ELR (cell line): Measurements from ENCODE around the gene PIPOX.

ENCODE experiments used
- DNase-seq: peaks from one replicate; pipeline ENCODE4 v3.0.0-alpha.2; 2015; ENCODE audit warnings: low read depth

The PIPOX gene

GRCh38 chr17:29019475-29020181 lies 23.3 kb upstream of the PIPOX start:
- DNase-seq: no peak

- no peak for DNase-seq
Observed at GRCh38 chr17:29020576-29020975, 22.4 kb upstream of the PIPOX start.

DNA sequence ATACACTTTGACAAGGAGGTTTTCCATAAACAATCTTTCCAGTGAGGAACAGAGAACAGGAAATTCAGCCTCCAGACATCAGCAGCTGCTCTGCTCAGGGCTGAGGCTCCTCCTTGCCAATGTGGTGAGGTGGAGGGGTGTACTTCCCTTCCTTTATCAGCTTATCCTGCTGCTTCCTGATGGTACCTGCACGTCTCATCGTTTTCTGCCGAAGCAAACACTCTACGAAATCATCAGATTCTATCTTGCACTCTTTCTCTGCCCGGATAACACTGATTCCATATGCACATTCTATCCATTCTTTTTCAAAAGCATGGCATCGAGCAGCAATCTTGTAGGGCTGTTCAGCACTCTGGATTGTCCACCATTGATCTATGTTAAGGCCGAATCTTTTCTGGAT lies 21.7 kb upstream of the PIPOX start:
- no peak for DNase-seq

DNA sequence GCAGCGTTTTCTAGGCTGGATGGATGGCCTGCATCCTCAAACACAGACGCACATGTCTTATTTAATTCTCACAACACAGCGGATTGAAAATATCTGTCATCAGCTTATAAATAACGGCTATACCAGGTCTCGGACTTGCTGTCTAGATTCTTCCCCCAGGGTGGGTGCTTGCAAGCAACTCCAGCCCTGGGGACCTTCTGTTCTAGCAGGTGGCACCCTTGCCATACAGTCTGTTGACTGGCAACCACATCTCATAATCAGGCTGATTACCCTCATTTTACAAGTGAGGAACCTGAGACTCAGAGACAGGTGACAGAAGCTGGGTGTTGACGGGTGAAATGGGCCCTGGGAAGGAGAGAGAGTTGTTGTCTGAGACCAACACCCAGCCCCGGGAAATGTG lies 20.9 kb upstream of the PIPOX start:
- no peak for DNase-seq

DNA sequence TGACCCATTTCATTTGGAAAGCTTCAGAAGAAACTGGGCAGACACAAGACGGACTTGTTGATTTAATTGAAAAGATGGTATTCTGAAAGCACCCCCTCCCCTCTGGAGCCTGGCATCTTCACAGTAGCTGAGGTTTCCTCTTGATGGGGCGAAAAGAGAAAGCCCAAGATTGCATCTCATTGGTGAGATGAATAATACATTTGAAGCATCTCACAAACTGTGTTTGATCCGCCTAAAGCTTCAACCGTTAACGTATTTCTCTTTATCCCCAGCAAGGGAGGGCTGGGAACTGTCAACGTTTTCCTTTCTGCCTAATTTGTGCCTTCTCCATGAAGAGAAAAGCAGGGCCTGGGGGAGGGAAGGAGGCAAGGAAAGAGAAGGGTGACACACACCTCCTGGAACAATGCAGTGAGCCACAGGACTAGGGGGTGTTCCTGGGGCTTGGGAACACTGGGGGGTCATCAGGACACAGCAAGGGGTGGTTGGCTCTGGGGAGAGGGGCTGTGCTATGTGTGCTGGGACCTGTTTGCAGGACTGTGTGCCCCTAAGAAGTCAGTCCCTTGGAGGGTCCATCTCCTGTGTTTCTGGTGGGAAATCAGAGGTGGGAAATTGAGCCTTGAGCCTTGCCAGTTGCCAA lies 18.5 kb upstream of the PIPOX start:
- DNase-seq: no peak

- DNase-seq: no peak
Observed at GRCh38 chr17:29031488-29031887, 11.5 kb upstream of the PIPOX start.

GRCh38 chr17:29032013-29032856 lies 10.7 kb upstream of the PIPOX start:
- DNase-seq: no peak

DNA sequence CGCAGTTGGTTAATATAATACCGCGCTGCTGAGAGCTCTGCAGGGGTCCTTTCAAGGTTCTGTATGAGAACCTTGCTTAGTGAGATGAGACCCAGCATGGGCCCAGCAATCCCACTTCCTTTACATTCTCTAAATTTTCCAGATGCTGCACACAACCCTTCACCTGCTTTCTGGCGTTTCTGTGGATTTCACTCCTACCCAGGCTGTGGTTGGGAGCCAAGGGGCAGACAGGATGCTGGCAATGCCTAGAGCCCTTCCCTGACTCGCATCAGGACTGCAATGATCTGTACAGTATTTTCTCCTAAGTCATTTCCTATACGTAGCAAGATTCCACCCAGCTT lies 10.1 kb upstream of the PIPOX start:
- DNase-seq: no peak

- DNase-seq: no peak
Observed at GRCh38 chr17:29034510-29034909, 8.4 kb upstream of the PIPOX start.

- no peak for DNase-seq
Observed at GRCh38 chr17:29036584-29036983, 6.4 kb upstream of the PIPOX start.

DNA sequence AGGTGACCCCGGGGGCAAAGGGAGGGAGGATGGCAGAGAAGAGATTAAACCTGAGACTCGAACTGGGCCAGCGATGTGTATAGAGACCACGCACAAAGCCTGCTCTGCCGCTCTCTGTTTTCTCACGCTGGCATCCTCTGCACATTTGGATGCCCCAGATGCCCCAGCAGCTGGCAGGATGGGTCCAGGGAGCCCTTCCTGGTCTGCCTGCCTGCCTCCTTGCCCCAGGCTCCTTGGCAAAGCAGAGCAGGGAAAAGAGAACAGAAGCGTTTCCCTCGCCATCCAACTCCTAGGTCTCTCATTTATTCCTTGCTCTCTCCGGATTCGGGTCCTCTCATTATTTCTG lies 5.2 kb upstream of the PIPOX start:
- no peak for DNase-seq

- no peak for DNase-seq
Observed at GRCh38 chr17:29038085-29038795, 4.7 kb upstream of the PIPOX start.

DNA sequence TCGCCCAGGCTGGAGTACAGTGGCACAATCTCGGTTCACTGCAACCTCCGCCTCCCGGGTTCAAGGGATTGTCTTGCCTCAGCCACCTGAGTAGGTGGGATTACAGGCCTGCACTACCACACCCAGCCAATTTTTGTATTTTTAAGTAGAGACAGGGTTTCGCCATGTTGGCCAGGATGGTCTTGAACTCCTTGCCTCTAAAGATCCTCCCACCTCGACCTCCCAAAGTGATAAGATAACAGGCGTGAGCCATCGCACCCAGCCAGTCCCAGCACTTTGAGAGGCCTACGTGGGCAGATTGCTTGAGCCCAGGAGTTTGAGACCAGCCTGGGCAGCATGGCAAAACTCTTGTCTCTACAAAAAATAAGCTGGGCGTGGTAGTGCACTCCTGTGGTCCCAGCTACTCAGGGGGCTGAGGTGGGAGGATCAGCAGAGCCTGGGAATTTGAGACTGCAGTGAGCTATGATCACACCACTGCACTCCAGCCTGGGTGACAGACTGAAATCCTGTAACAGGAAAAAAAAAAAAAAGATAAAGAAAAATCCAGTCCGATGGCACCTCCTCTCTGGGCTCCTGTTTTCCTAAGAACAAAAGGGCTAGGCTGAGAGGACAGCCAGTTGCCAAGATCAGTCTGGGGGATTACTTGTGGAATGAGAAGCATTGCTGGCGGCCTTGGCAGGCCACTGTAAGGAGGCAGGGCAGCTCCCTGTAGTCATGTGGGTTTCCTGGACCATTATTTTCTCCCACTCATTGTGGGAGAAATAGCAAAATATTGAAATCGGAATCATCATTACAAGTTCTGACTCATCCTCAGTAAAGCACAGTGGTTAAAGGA lies 3.0 kb upstream of the PIPOX start:
- peak; percentile 65 for DNase-seq

- DNase-seq: no peak
Observed at GRCh38 chr17:29041091-29041490, 1.9 kb upstream of the PIPOX start.

DNA sequence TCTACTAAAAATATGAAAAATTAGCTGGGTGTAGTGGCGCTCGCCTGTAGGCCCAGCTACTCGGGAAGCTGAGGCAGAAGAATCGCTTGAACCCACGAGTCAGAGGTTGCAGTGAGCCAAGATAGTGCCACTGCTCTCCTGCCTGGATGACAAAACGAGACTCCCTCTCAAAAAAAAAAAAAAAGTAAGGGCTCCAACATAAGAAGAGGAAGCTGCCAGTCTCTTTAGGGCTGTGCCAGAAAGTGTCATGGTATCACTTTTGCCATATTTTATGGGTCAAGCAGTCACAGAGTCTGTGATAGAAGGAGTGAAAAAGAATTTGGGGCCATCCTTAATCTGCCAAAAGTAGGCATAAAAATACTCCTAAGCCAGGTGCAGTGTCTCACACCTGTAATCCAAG lies 1.4 kb upstream of the PIPOX start:
- DNase-seq: no peak

- no peak for DNase-seq
Observed at GRCh38 chr17:29042026-29042678, 789 bp upstream of the PIPOX start.

GRCh38 chr17:29043539-29044145 lies 701 bp downstream of the PIPOX start:
- no peak for DNase-seq

GRCh38 chr17:29045026-29045425 lies 2.1 kb downstream of the PIPOX start:
- no peak for DNase-seq

DNA sequence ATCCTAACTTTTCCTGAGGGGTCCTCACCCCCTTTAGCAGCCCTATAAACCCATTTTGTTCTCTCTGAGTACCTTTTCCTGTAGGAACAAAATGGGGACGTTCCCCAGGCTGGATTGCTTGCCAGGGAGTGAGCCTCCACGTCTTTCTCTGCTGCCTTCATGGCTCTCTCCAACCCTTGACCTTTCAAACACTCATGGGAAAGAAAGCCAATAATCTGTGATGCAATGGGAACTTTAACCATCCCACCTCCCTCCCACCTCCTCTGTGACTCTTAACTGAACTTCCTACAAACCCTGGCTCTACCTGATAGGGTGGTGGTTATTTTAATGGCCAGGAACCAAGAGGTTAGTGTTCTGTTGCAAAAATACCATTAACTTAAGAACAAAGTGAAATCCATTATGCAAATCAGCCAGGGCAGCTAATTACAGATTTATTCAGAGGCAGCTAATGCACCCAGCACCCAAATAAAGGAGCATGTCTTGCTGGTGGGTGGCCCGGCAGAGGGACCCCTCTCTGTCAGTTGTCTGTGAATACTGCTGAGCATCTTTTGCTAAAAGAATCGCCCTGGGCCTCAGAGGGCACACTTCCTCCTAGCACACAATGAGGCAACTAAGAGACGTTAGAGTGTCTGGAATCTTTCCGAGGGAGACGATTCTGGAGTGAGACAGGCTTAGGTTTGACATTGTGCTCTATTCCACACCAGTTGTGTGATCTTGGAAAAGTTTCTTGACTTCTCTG lies 3.0 kb downstream of the PIPOX start:
- no peak for DNase-seq

DNA sequence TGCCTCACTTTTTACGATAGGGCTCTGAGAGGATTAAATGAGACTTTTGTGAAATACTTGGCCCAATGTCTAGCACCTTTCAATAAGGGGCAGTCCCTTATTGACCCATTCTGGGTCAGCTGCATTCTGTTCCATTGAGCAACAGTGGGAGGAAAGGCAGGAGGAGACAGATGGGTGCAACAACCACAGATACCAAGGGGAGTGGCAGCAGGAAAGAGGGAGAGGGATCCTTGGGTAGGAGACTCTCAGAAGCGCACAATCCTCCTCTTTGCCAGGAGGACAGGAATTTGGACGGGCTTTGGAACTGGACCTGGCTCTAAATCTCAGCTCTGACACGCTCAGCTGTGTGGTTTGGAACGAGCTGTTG lies 3.5 kb downstream of the PIPOX start:
- no peak for DNase-seq
